22Rv1 (cell line): ENCODE measurements around the gene GMNC.

ENCODE experiments used
- H3K27ac ChIP-seq: fragments of 450-650 bp; 2 replicates; pipeline ENCODE4 v1.5.1; 2017
- CTCF ChIP-seq: fragments of 450-650 bp; IDR thresholded peaks from 2 replicates; pipeline ENCODE4 v1.5.1; 2017; ENCODE audit warnings: mild to moderate bottlenecking
- ZFX ChIP-seq: fragments of 450-650 bp; IDR thresholded peaks from 2 replicates; pipeline ENCODE4 v1.6.1; 2017; ENCODE audit warnings: antibody characterized with exemption, borderline replicate concordance

Gene GMNC

GRCh38 chr3:190853464-190853863, 9.0 kb downstream of the GMNC start:
- no peak overlapping the region for H3K27ac ChIP-seq
- TF ChIP-seq CTCF (no peak), ZFX (no peak)

GRCh38 chr3:190849607-190850006, 12.9 kb downstream of the GMNC start:
- H3K27ac ChIP-seq: no peak overlapping the region
- TF ChIP-seq CTCF (no peak), ZFX (no peak)

GRCh38 chr3:190848870-190849269, 13.6 kb downstream of the GMNC start:
- TF ChIP-seq CTCF: no peak
- TF ChIP-seq ZFX: no peak
- H3K27ac ChIP-seq: no peak overlapping the region

- TF ChIP-seq ZFX: no peak
- no peak for TF ChIP-seq CTCF
- no peak overlapping the region for H3K27ac ChIP-seq
Measured at GRCh38 chr3:190847436-190847835, 15.1 kb downstream of the GMNC start.

GRCh38 chr3:190840146-190840545, 22.3 kb downstream of the GMNC start:
- H3K27ac ChIP-seq: no peak overlapping the region
- TF ChIP-seq ZFX (no peak), CTCF (no peak)

- TF ChIP-seq ZFX: no peak
- no peak for TF ChIP-seq CTCF
- no peak overlapping the region for H3K27ac ChIP-seq
Measured at GRCh38 chr3:190831225-190831624, 31.3 kb downstream of the GMNC start.

- H3K27ac ChIP-seq: no peak overlapping the region
- TF ChIP-seq ZFX (no peak), CTCF (no peak)
Measured at GRCh38 chr3:190830031-190830430, 32.5 kb downstream of the GMNC start.
